ENCODE data around the gene TBC1D5.

DNA sequence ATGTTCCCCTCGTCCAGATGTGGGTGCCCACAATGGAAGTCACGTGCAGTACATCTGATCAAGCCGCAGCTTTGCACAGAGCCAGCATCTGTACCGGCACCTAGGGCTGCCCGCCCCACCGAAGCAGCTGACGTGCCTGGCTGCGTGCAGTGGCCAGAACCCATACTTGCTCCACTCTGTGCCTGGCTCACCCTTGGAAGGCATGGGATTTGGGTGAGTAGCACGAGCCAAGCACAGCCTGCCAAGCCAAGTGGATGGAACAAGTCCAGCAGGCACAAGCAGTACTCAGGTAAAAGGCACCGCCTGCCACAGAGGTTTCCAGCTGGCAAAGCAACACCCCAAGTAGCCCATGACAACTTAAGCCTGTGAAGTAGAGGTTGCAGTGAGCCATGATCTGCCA is 261.3 kb downstream of the TBC1D5 start:
- TF ChIP-seq, protein P1, sequence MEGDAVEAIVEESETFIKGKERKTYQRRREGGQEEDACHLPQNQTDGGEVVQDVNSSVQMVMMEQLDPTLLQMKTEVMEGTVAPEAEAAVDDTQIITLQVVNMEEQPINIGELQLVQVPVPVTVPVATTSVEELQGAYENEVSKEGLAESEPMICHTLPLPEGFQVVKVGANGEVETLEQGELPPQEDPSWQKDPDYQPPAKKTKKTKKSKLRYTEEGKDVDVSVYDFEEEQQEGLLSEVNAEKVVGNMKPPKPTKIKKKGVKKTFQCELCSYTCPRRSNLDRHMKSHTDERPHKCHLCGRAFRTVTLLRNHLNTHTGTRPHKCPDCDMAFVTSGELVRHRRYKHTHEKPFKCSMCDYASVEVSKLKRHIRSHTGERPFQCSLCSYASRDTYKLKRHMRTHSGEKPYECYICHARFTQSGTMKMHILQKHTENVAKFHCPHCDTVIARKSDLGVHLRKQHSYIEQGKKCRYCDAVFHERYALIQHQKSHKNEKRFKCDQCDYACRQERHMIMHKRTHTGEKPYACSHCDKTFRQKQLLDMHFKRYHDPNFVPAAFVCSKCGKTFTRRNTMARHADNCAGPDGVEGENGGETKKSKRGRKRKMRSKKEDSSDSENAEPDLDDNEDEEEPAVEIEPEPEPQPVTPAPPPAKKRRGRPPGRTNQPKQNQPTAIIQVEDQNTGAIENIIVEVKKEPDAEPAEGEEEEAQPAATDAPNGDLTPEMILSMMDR (IDR thresholded peaks at IDR 0.05): no peak
- TF ChIP-seq EP300 (IDR thresholded peaks at IDR 0.05; ENCODE audit: low read depth): no peak
- no peak for TF ChIP-seq POLR2AphosphoS5 (IDR thresholded peaks at IDR 0.05)
